Activated naive CD4-positive, alpha-beta T cell treated with anti-CD3 and anti-CD28 coated beads, Interleukin-2, amount 50 U/mL, for 24 hours (primary cell): ENCODE data around the gene IQCE.

Source experiments
- H3K27ac Mint-ChIP-seq: one replicate; pipeline ENCODE4 v1.8.0; 2021; ENCODE audit warnings: mild to moderate bottlenecking, mixed read lengths
- H3K27me3 Mint-ChIP-seq: one replicate; pipeline ENCODE4 v1.8.0; 2021; ENCODE audit warnings: mixed read lengths
- H3K36me3 Mint-ChIP-seq: one replicate; pipeline ENCODE4 v1.8.0; 2021; ENCODE audit warnings: mixed read lengths
- H3K4me1 Mint-ChIP-seq: one replicate; pipeline ENCODE4 v1.8.0; 2021; ENCODE audit warnings: mixed read lengths
- H3K4me3 Mint-ChIP-seq: one replicate; pipeline ENCODE4 v1.8.0; 2021; ENCODE audit warnings: mild to moderate bottlenecking, mixed read lengths
- H3K9me3 Mint-ChIP-seq: one replicate; pipeline ENCODE4 v1.8.0; 2021; ENCODE audit warnings: mixed read lengths

The IQCE gene

GRCh38 chr7:2650451-2650850, 91.7 kb downstream of the IQCE start:
- H3K4me1 Mint-ChIP-seq: peaks cover 3% of the 10 kb centered on the region
- no peaks in the 10 kb centered on the region for H3K36me3 Mint-ChIP-seq
- no peak overlapping the region for H3K4me3 Mint-ChIP-seq
- no peaks in the 10 kb centered on the region for H3K9me3 Mint-ChIP-seq
- H3K27ac Mint-ChIP-seq: no peak overlapping the region
- H3K27me3 Mint-ChIP-seq: no peaks in the 10 kb centered on the region

GRCh38 chr7:2651336-2651735, 92.6 kb downstream of the IQCE start:
- no peak overlapping the region for H3K4me3 Mint-ChIP-seq
- H3K4me1 Mint-ChIP-seq: no peaks in the 10 kb centered on the region
- no peaks in the 10 kb centered on the region for H3K9me3 Mint-ChIP-seq
- no peaks in the 10 kb centered on the region for H3K27me3 Mint-ChIP-seq
- no peak overlapping the region for H3K27ac Mint-ChIP-seq
- H3K36me3 Mint-ChIP-seq: no peaks in the 10 kb centered on the region

DNA sequence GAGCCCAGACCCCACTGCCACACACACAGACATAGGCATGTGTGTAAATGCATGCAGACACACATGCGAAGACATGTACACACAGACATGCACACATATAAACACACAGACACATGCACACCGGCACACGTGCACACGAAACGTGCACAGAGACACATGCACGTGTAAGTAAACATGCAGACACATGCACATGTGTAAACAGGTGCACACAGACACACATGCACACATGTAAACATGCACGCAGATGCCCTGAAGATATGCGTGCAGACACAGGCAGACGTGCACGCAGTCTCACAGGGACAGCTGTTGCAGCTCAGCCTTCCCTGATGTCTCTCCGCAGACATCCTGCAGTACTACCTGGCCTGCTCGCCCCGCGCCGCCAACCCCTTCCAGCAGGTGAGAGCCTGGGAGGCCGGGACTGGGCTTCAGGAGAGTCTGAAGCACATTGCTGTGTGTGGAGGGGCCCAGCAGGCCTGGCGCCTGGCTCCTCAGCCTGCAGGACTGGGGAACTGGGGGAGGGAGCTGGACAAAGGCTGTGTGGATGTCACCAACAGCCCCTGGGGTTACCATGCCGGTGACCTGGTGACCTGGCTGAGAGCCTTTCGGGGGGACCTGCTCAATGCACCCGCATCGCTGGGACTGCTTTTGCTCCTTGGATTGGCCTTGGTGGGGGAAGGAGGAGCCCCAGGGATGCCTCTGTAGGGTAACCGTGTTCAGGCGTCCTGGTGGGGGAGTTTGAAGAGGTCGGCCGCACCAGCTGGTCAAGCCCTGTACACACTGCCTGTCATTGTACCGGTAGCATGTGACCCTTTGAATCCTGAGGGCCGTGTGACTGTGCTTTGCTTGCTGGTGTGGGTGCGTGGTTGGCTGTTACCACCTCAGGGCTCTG, 93.3 kb downstream of the IQCE start:
- Mint-ChIP-seq H3K9me3 (no peaks in the 10 kb centered on the region), H3K27me3 (no peaks in the 10 kb centered on the region), H3K4me1 (no peaks in the 10 kb centered on the region), H3K36me3 (no peaks in the 10 kb centered on the region), H3K27ac (no peak overlapping the region), H3K4me3 (no peak overlapping the region)

DNA sequence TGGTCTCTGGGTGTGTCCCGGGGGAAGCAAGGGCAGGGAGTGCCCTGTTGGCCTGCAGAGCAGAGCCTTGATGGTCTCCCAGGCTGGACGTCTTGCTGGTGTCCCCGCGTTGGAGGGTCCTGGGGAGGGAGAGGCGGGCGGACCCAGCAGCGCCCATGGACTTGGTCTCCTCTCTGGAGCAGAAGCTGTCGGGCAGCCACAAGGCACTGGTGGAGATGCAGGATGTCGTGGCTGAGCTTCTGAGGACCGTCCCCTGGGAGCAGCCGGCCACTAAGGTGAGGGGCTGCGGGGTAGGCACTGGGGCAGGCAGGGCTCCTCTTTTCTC, 93.9 kb downstream of the IQCE start:
- Mint-ChIP-seq H3K4me3 (no peak overlapping the region), H3K9me3 (no peaks in the 10 kb centered on the region), H3K36me3 (no peaks in the 10 kb centered on the region), H3K27ac (no peak overlapping the region), H3K27me3 (no peaks in the 10 kb centered on the region), H3K4me1 (no peaks in the 10 kb centered on the region)

DNA sequence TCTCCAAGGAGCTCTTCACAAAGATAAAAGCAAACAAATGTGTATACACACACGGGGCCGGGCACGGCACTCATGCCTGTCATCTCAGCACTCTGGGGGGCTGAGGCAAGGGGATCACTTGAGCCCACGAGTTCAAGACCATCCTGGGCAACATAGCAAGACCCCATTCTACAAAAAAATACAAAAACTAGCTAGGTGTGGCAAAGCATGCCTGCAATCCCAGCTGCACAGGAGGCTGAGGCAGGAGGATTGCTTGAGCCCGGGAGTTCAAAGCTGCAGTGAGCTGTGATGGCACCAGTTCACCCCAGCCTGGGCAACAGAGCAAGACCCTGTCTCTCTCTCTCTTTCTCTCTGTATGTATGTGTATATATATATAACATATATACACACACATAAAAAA, 95.3 kb downstream of the IQCE start:
- H3K27ac Mint-ChIP-seq: no peak overlapping the region
- no peaks in the 10 kb centered on the region for H3K9me3 Mint-ChIP-seq
- H3K36me3 Mint-ChIP-seq: no peaks in the 10 kb centered on the region
- H3K27me3 Mint-ChIP-seq: no peaks in the 10 kb centered on the region
- H3K4me3 Mint-ChIP-seq: no peak overlapping the region
- no peaks in the 10 kb centered on the region for H3K4me1 Mint-ChIP-seq

DNA sequence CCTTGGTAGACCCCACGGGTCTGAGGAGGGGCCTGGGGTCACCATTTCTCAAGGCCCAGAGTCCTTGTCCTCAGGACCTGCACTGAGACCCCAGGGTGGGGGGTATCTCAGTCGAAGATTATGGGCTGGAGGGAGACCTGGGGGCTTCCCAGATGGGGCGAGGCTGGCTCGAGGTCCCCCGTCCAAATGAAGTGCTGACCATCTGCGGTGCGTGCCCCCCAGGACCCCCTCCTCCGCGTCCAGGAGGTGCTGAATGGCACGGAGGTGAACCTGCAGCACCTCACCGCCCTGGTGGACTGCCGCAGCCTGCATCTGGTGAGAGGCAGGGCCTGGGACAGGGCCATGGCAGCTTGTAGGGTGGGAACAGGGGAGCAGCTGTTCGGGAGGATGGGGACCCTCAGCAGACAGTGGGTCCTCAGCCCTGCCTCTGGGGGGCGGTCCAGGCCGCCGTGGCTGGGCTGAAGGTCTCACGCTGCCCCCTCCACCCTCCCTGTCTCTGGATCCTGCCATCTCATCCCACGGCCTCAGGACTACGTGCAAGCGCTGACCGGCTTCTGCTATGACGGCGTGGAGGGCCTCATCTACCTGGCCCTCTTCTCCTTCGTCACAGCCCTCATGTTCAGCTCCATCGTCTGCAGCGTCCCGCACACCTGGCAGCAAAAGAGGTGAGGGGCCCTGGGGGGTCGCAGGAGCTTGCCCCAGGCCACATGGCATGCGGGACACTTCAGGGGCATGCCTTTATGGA, 97.3 kb downstream of the IQCE start:
- Mint-ChIP-seq H3K27me3 (no peaks in the 10 kb centered on the region), H3K36me3 (no peaks in the 10 kb centered on the region), H3K27ac (no peak overlapping the region), H3K4me1 (no peaks in the 10 kb centered on the region), H3K4me3 (no peak overlapping the region), H3K9me3 (no peaks in the 10 kb centered on the region)

DNA sequence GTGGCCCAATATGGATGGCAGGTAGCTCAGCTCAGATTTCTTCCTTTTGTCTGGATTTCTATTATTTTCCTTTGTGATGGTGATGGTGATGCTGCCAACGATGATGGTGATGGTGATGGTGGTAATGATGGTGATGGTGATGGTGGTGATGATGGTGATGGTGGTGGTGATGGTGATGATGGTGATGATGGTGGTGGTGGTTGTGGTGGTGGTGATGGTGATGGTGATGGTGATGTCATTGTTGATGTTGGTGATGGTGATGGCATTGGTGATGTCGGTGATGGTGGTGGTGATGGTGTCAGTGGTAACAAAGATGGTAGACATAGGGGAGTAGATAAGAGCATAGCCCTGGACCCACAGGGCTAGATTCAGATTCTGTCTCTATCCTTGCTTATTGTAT, 98.4 kb downstream of the IQCE start:
- Mint-ChIP-seq H3K9me3 (no peaks in the 10 kb centered on the region), H3K4me1 (no peaks in the 10 kb centered on the region), H3K27ac (no peak overlapping the region), H3K27me3 (no peaks in the 10 kb centered on the region), H3K36me3 (no peaks in the 10 kb centered on the region), H3K4me3 (no peak overlapping the region)

- Mint-ChIP-seq H3K27ac (no peak overlapping the region), H3K9me3 (no peaks in the 10 kb centered on the region), H3K36me3 (no peaks in the 10 kb centered on the region)
Observed at GRCh38 chr7:2657920-2658671, 99.3 kb downstream of the IQCE start.

DNA sequence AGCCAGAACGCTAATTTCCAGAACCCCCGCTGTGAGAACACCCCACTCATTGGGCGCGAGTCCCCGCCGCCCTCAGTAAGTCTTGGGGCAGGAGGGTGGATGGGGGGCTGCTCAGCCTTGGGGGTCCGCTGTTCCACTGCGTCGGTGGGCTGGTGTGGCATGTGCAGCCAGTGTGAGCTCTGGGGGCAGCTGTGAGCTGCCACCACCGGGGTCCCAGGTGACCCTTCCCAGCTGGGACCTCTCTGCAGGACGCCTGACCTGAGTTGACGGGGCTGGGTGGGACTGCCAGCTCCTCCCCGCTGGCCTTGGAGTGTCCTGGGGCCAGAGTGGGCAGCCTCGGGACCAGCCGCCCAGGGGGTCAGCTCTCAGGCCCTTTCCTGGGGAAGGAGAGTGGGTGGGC, 100.2 kb downstream of the IQCE start:
- Mint-ChIP-seq H3K27ac (no peak overlapping the region), H3K4me1 (no peaks in the 10 kb centered on the region), H3K4me3 (no peak overlapping the region), H3K36me3 (no peaks in the 10 kb centered on the region), H3K9me3 (no peaks in the 10 kb centered on the region), H3K27me3 (no peaks in the 10 kb centered on the region)

More at GRCh38 chr7:2657920-2658671, 99.3 kb downstream of the IQCE start:
- H3K27me3 Mint-ChIP-seq: no peaks in the 10 kb centered on the region
- H3K4me1 Mint-ChIP-seq: no peaks in the 10 kb centered on the region
- no peak overlapping the region for H3K4me3 Mint-ChIP-seq

- Mint-ChIP-seq H3K4me1 (no peaks in the 10 kb centered on the region), H3K4me3 (no peak overlapping the region), H3K27me3 (no peaks in the 10 kb centered on the region), H3K9me3 (no peaks in the 10 kb centered on the region), H3K27ac (no peak overlapping the region), H3K36me3 (no peaks in the 10 kb centered on the region)
Observed at GRCh38 chr7:2659556-2660358, 101.0 kb downstream of the IQCE start.

- H3K4me3 Mint-ChIP-seq: no peak overlapping the region
- no peaks in the 10 kb centered on the region for H3K36me3 Mint-ChIP-seq
- H3K27ac Mint-ChIP-seq: no peak overlapping the region
Observed at GRCh38 chr7:2660359-2661095, 101.7 kb downstream of the IQCE start.

GRCh38 chr7:2661096-2661449, 102.3 kb downstream of the IQCE start:
- no peak overlapping the region for H3K4me3 Mint-ChIP-seq
- H3K9me3 Mint-ChIP-seq: no peaks in the 10 kb centered on the region
- H3K36me3 Mint-ChIP-seq: no peaks in the 10 kb centered on the region
- H3K27ac Mint-ChIP-seq: no peak overlapping the region
- H3K27me3 Mint-ChIP-seq: no peaks in the 10 kb centered on the region
- H3K4me1 Mint-ChIP-seq: no peaks in the 10 kb centered on the region

More at GRCh38 chr7:2660359-2661095, 101.7 kb downstream of the IQCE start:
- Mint-ChIP-seq H3K27me3 (no peaks in the 10 kb centered on the region), H3K9me3 (no peaks in the 10 kb centered on the region), H3K4me1 (no peaks in the 10 kb centered on the region)

DNA sequence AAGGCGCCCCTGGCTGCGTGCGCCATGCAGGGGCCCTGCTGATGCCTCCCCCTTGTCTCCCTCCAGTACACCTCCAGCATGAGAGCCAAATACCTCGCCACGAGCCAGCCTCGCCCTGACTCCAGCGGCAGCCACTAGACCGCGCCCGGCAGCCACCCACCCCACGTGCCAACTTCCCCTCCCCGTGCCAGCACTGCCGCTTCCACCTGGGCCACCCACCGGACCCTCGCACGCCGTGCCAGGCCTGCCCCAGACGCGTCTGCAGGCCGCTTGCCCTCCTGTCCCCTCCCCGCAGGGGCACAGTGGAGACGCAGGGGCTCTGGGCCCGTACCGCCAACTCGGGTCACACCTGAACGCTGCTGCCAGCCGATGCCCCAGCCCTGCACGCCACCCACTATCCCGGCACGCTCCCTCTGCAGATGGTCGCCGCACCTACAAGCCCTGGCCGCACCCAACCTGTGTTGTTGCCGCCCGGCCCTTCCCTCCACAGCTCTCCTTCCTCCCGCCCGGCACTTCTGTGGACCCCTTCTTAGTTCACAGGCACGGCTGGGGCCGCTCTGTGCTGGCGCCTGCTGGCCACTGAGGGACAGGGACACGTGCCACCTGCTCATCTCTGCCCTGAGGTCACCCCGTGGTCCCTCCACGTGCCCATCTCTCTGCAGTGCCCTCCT, 103.0 kb downstream of the IQCE start:
- no peaks in the 10 kb centered on the region for H3K36me3 Mint-ChIP-seq
- H3K27me3 Mint-ChIP-seq: no peaks in the 10 kb centered on the region
- no peak overlapping the region for H3K4me3 Mint-ChIP-seq
- H3K4me1 Mint-ChIP-seq: no peaks in the 10 kb centered on the region
- H3K9me3 Mint-ChIP-seq: no peaks in the 10 kb centered on the region
- H3K27ac Mint-ChIP-seq: no peak overlapping the region

DNA sequence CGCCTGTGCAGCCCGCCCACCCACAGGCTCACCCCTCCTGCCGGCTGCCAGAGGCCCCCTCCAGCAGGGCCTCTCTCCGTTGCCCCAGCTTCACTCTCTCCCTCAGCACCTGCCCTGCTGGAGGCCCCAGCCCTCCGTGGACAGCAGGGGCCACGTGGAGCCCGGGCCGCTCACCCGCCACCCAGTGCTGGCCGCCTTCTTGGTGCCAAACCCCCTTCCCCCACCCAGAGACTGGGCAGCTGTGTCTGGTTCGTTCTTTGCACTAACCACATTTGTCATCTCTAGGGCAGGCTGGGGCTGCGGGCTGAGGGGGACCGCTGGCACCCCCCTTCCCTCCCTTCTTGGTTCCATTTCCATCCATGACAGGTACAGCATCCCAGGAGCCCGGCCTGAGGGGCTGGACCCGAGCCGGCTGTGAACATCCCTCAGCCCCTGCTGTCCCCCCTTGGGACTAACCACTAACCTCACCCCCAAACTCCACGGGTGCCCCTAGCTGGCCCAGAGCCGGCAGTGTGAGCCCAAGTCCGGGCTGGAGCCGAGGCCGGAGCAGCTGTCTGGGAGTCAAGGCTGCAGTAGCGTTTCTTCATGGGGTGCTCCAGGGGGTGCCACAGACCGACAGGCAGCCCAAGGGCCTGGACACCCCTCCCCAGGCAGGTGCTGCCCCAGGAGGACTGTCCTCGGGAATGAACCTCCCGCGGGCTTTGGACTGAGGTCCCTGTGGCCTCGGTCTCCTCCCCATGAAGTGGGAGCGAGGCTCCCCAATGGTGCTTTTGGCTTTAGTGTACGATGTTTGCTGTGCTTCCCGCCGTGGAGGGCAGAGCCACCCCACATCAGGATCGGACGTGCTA, 103.7 kb downstream of the IQCE start:
- no peaks in the 10 kb centered on the region for H3K27me3 Mint-ChIP-seq
- H3K4me3 Mint-ChIP-seq: no peak overlapping the region
- H3K27ac Mint-ChIP-seq: no peak overlapping the region
- no peaks in the 10 kb centered on the region for H3K36me3 Mint-ChIP-seq
- H3K9me3 Mint-ChIP-seq: no peaks in the 10 kb centered on the region
- no peaks in the 10 kb centered on the region for H3K4me1 Mint-ChIP-seq
